Upper lobe of right lung (tissue), 1 donor: ENCODE measurements around the gene BEND6. TPM values are rescaled to one million over a fixed set of nuclear protein-coding genes. Genes with fewer than 3 reads are reported as not detected.

Experiments used
- ATAC-seq: fragments of 200-7000 bp; cut with Tn5 transposase; one replicate; pipeline ENCODE4 v1.9.1; 2020; ENCODE audit warnings: mild to moderate bottlenecking, moderate library complexity
- DNase-seq: peaks from one replicate; pipeline ENCODE4 v3.0.0-alpha.2; 2020
- H3K27ac ChIP-seq: fragments of 200-600 bp; one replicate; pipeline ENCODE4 v1.8.0; 2022
- H3K27me3 ChIP-seq: fragments of 200-600 bp; one replicate; pipeline ENCODE4 v1.8.0; 2022; ENCODE audit warnings: mild to moderate bottlenecking
- H3K36me3 ChIP-seq: fragments of 200-600 bp; one replicate; pipeline ENCODE4 v1.8.0; 2022
- H3K4me1 ChIP-seq: fragments of 200-600 bp; one replicate; pipeline ENCODE4 v1.8.0; 2022
- H3K4me3 ChIP-seq: fragments of 200-600 bp; one replicate; pipeline ENCODE4 v1.8.0; 2022; ENCODE audit warnings: mild to moderate bottlenecking
- H3K9me3 ChIP-seq: fragments of 200-600 bp; one replicate; pipeline ENCODE4 v1.8.0; 2022
- intact Hi-C: fragments of 100-400 bp; cut with DNase I; formaldehyde crosslinking; loops from one replicate; pipeline ENCODE4 v1.11.0; 2022
- total RNA-seq: library from RNA; stranded (reverse); fragmentation: NEBNext Ultra II Directional; extraction: Animal tissue kit (Norgen Biotek cat#: 25700); gene quantifications from one replicate; pipeline ENCODE4 v1.2.1, GENCODE V29; 2021
- TF ChIP-seq, protein P1 (sequence below): fragments of 200-600 bp; IDR thresholded peaks from one replicate; pipeline ENCODE4 v1.8.0; 2022; ENCODE audit warnings: antibody characterized with exemption
- donor health status: DM: no; HTN: yes; CAD: no; lungs with severe emphysema.

BEND6 gene
- total RNA-seq, 1 donor from 2014 or later: 1.2 TPM

DNA sequence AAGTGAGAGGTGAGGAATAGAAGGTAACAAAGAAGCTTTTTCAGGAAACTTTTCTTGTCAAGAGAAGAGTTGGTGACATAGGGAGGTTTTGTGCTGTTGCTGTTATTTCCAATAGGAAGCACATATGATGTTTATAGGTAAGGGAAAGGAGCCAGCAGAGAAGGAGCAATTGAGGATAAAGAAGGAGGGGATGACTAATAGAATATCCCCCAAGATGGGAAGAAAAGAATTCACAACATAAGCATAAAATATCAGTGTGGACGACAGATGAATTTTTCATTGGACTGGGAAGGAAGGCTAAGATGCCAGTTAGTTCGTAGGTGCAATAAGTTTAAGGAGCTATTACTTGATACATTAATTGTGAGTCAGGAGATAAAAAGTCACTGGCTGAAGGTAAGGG is 8.5 kb upstream of the BEND6 start:
- Histone ChIP-seq H3K36me3 (no peaks in the 10 kb centered on the region), H3K4me1 (no peaks in the 10 kb centered on the region), H3K27me3 (no peaks in the 10 kb centered on the region), H3K4me3 (no peak overlapping the region), H3K27ac (no peak overlapping the region), H3K9me3 (peaks cover 2% of the 10 kb centered on the region)
- DNase-seq (no peak), ATAC-seq (no peak)
- intact Hi-C loops: no loop called here
- TF ChIP-seq, protein P1, sequence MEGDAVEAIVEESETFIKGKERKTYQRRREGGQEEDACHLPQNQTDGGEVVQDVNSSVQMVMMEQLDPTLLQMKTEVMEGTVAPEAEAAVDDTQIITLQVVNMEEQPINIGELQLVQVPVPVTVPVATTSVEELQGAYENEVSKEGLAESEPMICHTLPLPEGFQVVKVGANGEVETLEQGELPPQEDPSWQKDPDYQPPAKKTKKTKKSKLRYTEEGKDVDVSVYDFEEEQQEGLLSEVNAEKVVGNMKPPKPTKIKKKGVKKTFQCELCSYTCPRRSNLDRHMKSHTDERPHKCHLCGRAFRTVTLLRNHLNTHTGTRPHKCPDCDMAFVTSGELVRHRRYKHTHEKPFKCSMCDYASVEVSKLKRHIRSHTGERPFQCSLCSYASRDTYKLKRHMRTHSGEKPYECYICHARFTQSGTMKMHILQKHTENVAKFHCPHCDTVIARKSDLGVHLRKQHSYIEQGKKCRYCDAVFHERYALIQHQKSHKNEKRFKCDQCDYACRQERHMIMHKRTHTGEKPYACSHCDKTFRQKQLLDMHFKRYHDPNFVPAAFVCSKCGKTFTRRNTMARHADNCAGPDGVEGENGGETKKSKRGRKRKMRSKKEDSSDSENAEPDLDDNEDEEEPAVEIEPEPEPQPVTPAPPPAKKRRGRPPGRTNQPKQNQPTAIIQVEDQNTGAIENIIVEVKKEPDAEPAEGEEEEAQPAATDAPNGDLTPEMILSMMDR: no peak

DNA sequence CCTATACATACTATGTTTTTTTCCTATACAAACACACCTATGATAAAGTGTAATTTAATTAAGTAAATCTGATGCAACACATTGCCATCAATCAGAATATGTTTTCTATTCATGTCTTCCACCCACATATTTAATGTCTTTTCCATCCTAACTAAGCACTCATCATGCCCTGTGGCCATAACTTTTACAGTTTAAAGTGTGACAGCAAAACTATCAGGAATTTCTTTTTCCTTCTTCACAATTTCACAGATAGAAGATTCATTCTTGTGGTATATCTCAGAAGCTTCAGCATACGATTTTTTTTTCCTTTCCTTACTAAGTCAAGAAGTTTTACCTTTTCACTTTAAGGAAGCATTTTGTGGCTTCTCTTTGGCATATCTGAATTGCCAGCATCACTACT is 7.0 kb upstream of the BEND6 start:
- no peaks in the 10 kb centered on the region for H3K4me1 ChIP-seq
- no peaks in the 10 kb centered on the region for H3K36me3 ChIP-seq
- DNase-seq: no peak
- TF ChIP-seq, protein P1: no peak
- intact Hi-C loops: no loop called here
- H3K9me3 ChIP-seq: no peaks in the 10 kb centered on the region
- ATAC-seq: no peak
- H3K27me3 ChIP-seq: peaks cover 5% of the 10 kb centered on the region
- H3K4me3 ChIP-seq: no peak overlapping the region
- H3K27ac ChIP-seq: no peak overlapping the region

DNA sequence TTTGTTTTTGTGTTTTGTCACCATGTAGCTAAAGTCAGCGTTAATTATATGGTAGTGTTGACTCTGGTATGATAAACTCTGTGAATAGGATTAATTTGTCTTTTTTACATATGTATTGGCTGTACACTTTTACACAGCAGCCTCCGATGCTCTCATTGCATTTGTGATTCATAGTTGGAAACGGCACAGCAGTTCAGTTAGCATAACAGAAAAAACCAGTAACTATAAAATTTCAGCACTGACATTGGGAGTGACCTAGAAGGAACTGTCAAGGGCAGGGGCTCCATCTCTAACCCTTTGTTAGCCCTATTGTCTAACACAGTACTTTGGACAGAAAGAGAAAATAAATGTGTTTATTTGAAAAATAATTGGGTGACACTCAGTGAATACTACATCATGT is 5.6 kb upstream of the BEND6 start:
- ATAC-seq (no peak), DNase-seq (no peak)
- H3K4me3 ChIP-seq: no peak overlapping the region
- no peak overlapping the region for H3K27ac ChIP-seq
- no peaks in the 10 kb centered on the region for H3K36me3 ChIP-seq
- H3K9me3 ChIP-seq: no peaks in the 10 kb centered on the region
- TF ChIP-seq, protein P1: no peak
- intact Hi-C loops: no loop called here
- H3K4me1 ChIP-seq: peaks cover 11% of the 10 kb centered on the region
- peaks cover 18% of the 10 kb centered on the region for H3K27me3 ChIP-seq

DNA sequence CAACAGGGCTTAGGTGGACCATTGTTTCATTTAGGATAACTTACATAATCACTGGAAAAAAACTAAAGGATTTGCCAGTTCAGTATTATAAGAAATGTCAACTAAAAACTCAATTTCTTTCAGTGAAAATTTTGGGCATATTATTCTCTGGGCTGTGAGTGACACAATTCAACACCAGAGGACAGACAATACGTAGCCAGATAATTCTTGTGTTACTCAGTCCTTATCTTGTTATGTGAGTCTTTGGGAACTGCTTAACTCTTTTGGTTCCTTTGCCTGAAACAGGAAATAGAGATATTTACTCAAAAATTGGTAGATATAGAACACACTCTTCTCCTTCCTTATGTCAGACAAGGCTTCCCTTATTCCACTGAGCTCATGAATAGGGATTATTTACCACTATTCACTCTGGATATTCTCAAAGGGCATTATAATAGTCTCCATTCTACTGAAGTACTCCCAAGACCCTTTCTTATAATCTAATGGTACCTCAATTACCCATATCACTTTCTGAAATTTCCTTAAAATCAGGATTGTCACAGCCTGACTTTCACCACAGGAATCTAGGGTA is 4.9 kb upstream of the BEND6 start:
- DNase-seq (no peak), ATAC-seq (no peak)
- intact Hi-C loops: no loop called here
- Histone ChIP-seq H3K9me3 (no peaks in the 10 kb centered on the region), H3K27ac (no peak overlapping the region), H3K4me1 (peaks cover 12% of the 10 kb centered on the region), H3K27me3 (peaks cover 19% of the 10 kb centered on the region), H3K4me3 (no peak overlapping the region), H3K36me3 (no peaks in the 10 kb centered on the region)
- TF ChIP-seq, protein P1: no peak

DNA sequence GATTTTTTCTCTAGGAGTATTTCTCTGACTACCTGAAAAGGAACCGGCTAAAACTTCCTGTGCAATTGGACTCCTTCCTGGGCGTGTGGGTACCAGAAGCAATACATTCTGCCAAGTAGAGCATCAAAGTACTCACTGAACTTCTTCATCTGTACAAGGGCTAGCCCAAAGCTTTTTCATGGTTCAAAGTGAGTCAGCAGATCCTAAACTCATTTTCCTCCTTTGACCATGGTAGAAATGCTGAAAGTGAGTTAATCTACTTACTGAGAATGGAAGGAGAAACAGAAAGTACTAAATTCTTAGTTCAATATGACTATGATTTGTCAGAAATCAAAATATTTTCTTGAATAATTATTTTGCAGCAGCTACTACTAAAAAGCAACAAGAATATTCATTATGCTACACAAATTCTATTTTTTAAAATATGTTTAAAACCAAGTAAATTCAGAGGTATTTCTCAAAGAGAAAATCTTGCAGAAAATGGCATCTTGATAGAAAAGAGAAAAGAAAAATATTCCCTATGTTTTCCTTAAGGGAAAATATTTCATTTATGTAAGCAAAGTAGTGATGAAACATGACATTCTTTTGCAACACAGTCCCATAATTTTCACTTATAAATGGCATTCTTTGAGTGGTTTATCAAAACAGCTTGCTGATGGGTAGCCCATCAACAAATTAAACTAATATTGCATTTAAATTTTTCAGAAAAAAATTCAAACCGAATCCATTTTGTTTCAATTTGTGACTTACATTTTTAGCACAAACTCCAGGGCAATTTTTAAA is 3.7 kb upstream of the BEND6 start:
- H3K9me3 ChIP-seq: no peaks in the 10 kb centered on the region
- no peak overlapping the region for H3K4me3 ChIP-seq
- TF ChIP-seq, protein P1: no peak
- intact Hi-C loops: no loop called here
- H3K4me1 ChIP-seq: peaks cover 12% of the 10 kb centered on the region
- no peaks in the 10 kb centered on the region for H3K36me3 ChIP-seq
- no peak for DNase-seq
- no peak for ATAC-seq
- no peak overlapping the region for H3K27ac ChIP-seq
- H3K27me3 ChIP-seq: peaks cover 19% of the 10 kb centered on the region
